ENCODE results near the gene AIPL1.

DNA sequence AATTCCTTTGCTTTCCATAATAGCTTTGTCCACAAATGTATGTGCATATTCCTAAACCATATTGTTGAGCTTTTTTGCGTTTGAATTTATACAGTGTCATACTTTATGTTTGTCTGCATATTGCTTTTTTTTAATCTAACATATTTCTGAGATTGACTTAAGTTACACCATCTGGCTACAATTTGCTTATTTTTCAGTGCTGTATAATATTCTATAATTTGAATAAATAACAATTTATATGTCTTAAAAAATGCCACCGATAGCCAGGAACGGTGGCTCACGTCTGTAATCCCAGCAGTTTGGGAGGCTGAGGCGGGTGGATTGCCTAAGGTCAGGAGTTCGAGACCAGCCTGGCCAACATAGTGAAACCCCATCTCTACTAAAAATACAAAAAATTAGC lies 7.9 kb upstream of the AIPL1 start:
- TF ChIP-seq, protein P1, sequence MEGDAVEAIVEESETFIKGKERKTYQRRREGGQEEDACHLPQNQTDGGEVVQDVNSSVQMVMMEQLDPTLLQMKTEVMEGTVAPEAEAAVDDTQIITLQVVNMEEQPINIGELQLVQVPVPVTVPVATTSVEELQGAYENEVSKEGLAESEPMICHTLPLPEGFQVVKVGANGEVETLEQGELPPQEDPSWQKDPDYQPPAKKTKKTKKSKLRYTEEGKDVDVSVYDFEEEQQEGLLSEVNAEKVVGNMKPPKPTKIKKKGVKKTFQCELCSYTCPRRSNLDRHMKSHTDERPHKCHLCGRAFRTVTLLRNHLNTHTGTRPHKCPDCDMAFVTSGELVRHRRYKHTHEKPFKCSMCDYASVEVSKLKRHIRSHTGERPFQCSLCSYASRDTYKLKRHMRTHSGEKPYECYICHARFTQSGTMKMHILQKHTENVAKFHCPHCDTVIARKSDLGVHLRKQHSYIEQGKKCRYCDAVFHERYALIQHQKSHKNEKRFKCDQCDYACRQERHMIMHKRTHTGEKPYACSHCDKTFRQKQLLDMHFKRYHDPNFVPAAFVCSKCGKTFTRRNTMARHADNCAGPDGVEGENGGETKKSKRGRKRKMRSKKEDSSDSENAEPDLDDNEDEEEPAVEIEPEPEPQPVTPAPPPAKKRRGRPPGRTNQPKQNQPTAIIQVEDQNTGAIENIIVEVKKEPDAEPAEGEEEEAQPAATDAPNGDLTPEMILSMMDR (IDR thresholded peaks at IDR 0.05) = no peak
- no peak for TF ChIP-seq POLR2A (IDR thresholded peaks at IDR 0.05)
